ENCODE data around the gene CDC20. TPM values are rescaled to one million over a fixed set of nuclear protein-coding genes. Genes with fewer than 3 reads are reported as not detected.
A peak's percentile ranks its signal among the peaks of the same experiment; 100 is the strongest.

The CDC20 gene
- total RNA-seq, 2 donors from 2014 or later = 2.2 to 14.9 TPM

DNA sequence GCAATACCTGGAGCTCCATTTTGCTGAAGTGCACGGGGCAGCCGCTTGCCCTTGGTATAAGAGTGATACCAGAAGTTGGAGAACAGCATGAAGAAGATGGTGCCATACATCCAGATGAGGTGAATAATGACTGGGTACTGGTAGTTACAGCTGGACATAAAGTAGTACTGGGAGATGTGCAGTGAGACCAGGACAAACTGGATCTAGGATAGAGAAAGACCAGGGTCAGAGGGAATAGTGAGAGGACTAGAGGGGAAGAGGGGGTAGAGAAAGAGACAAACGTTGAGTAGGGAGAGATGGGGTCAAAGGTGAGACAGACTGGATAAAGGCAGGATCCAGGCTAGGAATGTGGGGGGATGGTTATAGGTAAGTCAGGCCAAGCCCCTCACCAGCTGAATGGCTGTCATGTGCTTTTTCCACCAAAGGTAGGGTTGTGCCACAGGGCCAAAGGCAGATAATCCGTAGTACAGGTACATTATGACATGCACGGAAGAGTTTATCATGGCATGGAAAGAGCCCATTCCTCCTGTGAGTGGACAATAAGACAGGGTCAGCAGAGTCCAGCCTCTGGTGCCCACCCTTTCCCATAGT, 5.2 kb downstream of the CDC20 start:
- no peaks in the 10 kb centered on the region for H3K27me3 ChIP-seq (replicated peaks; ENCODE audit: insufficient read depth)
- no peak overlapping the region for H3K27ac ChIP-seq

DNA sequence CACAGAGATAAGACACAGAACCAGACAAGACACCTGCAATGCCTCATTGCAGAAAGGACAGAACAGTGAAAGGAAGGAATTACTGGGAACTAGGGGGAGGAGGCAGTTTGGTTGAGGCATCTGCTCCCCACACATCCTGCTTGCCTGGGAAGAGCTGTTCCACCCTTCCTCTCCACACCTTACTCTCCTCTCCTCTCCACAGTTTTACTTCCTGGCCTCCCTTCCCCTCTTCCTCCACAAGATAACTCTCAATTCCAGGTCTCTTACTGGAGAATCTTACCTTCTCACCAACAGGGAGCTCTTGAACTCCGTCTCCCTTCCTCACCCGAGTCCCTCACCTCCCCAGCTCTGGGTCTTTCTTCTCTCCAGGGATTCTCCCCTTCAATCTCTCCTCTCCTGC, 6.9 kb downstream of the CDC20 start:
- TF ChIP-seq POLR2AphosphoS5 (IDR thresholded peaks at IDR 0.05) = no peak
- TF ChIP-seq, protein P1, sequence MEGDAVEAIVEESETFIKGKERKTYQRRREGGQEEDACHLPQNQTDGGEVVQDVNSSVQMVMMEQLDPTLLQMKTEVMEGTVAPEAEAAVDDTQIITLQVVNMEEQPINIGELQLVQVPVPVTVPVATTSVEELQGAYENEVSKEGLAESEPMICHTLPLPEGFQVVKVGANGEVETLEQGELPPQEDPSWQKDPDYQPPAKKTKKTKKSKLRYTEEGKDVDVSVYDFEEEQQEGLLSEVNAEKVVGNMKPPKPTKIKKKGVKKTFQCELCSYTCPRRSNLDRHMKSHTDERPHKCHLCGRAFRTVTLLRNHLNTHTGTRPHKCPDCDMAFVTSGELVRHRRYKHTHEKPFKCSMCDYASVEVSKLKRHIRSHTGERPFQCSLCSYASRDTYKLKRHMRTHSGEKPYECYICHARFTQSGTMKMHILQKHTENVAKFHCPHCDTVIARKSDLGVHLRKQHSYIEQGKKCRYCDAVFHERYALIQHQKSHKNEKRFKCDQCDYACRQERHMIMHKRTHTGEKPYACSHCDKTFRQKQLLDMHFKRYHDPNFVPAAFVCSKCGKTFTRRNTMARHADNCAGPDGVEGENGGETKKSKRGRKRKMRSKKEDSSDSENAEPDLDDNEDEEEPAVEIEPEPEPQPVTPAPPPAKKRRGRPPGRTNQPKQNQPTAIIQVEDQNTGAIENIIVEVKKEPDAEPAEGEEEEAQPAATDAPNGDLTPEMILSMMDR (IDR thresholded peaks at IDR 0.05) = no peak
- TF ChIP-seq POLR2A (IDR thresholded peaks at IDR 0.05) = no peak
- Histone ChIP-seq H3K27me3 (replicated peaks; ENCODE audit: insufficient read depth) (no peaks in the 10 kb centered on the region), H3K4me1 (replicated peaks) (peaks cover 22% of the 10 kb centered on the region), H3K27ac (peak overlapping the region; percentile 89 to 91), H3K9me3 (no peaks in the 10 kb centered on the region), H3K4me3 (peak overlapping the region in 1 of 2 donors; percentile 66), H3K36me3 (peaks cover 7 to 18% of the 10 kb centered on the region in 2 donors)
- intact Hi-C loops (cut with DNase I) = loop anchor here (5.0 kb wide), 1 partner anchor 128 kb away; no protein-coding TSS in a partner anchor
- WGBS = 63% methylated on average over 2 of the region's 2 CpGs
- DNase-seq (ENCODE audit: low spot score) = no peak

More for the DNA sequence above, 5.2 kb downstream of the CDC20 start:
- H3K9me3 ChIP-seq = no peaks in the 10 kb centered on the region
- no peak for DNase-seq (ENCODE audit: low spot score)
- intact Hi-C loops (cut with DNase I) = no loop called here
- 80% methylated on average over 5 of the region's 5 CpGs for WGBS
- H3K4me3 ChIP-seq = no peak overlapping the region
- peaks cover 7 to 18% of the 10 kb centered on the region in 2 donors for H3K36me3 ChIP-seq
- no peak for TF ChIP-seq POLR2A (IDR thresholded peaks at IDR 0.05)
- no peak for TF ChIP-seq POLR2AphosphoS5 (IDR thresholded peaks at IDR 0.05)
- TF ChIP-seq, protein P1 (IDR thresholded peaks at IDR 0.05) = no peak
- H3K4me1 ChIP-seq (replicated peaks) = peaks cover 26% of the 10 kb centered on the region

DNA sequence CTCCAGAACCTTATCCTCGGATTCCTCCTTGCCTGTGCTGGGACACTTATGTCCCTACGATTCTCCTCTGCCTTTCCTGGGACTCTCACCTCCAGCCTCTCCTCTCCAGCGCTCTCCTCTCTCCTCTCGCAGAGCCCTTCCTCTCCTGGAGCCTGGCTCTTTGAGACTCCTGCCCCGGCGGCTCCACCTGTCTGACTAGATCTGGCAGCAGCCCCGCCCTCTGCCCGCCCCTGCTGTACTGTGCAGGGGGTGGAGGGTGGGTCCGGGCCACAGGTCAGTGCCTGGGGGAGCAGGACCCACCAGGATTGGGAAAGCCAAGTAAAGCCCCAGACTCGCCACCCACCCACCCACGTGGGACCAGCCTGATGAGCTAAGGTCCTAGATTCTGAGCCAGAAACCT, 7.4 kb downstream of the CDC20 start:
- H3K4me1 ChIP-seq (replicated peaks) = peaks cover 22% of the 10 kb centered on the region
- peak; percentile 85 for DNase-seq (ENCODE audit: low spot score)

DNA sequence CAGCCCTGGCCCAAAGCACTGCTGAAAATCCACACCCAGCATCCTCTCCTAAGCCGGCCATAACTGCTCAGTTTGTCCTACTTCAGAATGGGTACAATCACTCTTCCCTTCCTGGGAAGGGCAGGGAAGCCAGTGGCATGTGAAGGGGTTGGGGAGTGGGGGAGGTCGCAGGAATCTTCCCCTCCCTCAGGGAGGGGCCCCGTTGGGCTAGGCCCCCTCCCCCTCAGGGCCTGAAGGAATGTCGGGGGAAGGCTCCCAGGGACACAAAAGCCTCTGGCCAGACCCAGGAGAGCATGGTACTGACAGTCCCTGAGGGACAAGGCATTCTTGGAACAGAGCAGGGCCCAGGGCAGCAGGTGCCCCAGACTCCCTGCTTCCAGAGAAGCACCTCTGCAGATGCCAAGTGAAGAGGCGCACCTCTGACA, 7.8 kb downstream of the CDC20 start:
- no peak for DNase-seq (ENCODE audit: low spot score)
- intact Hi-C loops (cut with DNase I) = loop anchor here (5.0 kb wide), 1 partner anchor 129 kb away; no protein-coding TSS in a partner anchor
- Histone ChIP-seq H3K36me3 (peaks cover 7 to 18% of the 10 kb centered on the region in 2 donors), H3K27me3 (replicated peaks; ENCODE audit: insufficient read depth) (no peaks in the 10 kb centered on the region), H3K9me3 (no peaks in the 10 kb centered on the region), H3K4me3 (peak overlapping the region; percentile 62 to 66), H3K4me1 (replicated peaks) (peaks cover 22% of the 10 kb centered on the region), H3K27ac (peak overlapping the region; percentile 89 to 91)
- TF ChIP-seq, protein P1 (IDR thresholded peaks at IDR 0.05) = no peak
- no peak for TF ChIP-seq POLR2AphosphoS5 (IDR thresholded peaks at IDR 0.05)
- WGBS = 13% methylated on average over 4 of the region's 5 CpGs

More for the DNA sequence above, 7.4 kb downstream of the CDC20 start:
- TF ChIP-seq, protein P1 (IDR thresholded peaks at IDR 0.05) = no peak
- TF ChIP-seq POLR2AphosphoS5 (IDR thresholded peaks at IDR 0.05) = peak; percentile 84
- peak; percentile 74 for TF ChIP-seq POLR2A (IDR thresholded peaks at IDR 0.05)
- Histone ChIP-seq H3K27me3 (replicated peaks; ENCODE audit: insufficient read depth) (no peaks in the 10 kb centered on the region), H3K36me3 (peaks cover 7 to 18% of the 10 kb centered on the region in 2 donors), H3K27ac (peak overlapping the region; percentile 89 to 91), H3K9me3 (no peaks in the 10 kb centered on the region), H3K4me3 (peak overlapping the region in 1 of 2 donors; percentile 66)
- intact Hi-C loops (cut with DNase I) = loop anchor here (5.0 kb wide), 1 partner anchor 129 kb away; no protein-coding TSS in a partner anchor
- WGBS = 24% methylated on average over 11 of the region's 11 CpGs

All from prostate gland (tissue), 2 donors.